ENCODE measurements around the gene GARNL3. TPM values are rescaled to one million over a fixed set of nuclear protein-coding genes. Genes with fewer than 3 reads are reported as not detected.

GARNL3 gene
- total RNA-seq, 4 donors from 2014 or later, result 9.3 to 20.9 (median 14.7) TPM

DNA sequence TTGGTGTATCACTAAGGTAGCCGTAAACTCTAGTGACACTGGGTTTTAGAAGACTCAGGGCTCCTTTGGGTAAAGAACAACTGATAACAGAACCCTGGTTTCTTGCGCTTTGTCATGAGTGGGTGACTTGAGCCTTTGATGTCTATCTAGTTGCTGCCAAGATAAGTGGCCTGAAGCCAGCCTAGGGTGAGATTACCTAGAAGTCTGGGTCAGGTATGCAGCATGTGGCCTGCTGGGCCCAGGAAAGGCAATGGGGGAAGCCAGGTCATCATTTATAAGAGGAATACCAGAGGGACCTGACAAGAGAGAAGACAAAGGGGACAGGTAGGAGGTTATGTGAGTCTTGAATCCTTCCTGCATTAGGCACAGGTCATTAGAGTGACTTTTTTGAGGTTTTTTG is 23.2 kb upstream of the GARNL3 start:
- TF ChIP-seq, protein P1, sequence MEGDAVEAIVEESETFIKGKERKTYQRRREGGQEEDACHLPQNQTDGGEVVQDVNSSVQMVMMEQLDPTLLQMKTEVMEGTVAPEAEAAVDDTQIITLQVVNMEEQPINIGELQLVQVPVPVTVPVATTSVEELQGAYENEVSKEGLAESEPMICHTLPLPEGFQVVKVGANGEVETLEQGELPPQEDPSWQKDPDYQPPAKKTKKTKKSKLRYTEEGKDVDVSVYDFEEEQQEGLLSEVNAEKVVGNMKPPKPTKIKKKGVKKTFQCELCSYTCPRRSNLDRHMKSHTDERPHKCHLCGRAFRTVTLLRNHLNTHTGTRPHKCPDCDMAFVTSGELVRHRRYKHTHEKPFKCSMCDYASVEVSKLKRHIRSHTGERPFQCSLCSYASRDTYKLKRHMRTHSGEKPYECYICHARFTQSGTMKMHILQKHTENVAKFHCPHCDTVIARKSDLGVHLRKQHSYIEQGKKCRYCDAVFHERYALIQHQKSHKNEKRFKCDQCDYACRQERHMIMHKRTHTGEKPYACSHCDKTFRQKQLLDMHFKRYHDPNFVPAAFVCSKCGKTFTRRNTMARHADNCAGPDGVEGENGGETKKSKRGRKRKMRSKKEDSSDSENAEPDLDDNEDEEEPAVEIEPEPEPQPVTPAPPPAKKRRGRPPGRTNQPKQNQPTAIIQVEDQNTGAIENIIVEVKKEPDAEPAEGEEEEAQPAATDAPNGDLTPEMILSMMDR (IDR thresholded peaks at IDR 0.05; ENCODE audit: low read depth), result no peak

DNA sequence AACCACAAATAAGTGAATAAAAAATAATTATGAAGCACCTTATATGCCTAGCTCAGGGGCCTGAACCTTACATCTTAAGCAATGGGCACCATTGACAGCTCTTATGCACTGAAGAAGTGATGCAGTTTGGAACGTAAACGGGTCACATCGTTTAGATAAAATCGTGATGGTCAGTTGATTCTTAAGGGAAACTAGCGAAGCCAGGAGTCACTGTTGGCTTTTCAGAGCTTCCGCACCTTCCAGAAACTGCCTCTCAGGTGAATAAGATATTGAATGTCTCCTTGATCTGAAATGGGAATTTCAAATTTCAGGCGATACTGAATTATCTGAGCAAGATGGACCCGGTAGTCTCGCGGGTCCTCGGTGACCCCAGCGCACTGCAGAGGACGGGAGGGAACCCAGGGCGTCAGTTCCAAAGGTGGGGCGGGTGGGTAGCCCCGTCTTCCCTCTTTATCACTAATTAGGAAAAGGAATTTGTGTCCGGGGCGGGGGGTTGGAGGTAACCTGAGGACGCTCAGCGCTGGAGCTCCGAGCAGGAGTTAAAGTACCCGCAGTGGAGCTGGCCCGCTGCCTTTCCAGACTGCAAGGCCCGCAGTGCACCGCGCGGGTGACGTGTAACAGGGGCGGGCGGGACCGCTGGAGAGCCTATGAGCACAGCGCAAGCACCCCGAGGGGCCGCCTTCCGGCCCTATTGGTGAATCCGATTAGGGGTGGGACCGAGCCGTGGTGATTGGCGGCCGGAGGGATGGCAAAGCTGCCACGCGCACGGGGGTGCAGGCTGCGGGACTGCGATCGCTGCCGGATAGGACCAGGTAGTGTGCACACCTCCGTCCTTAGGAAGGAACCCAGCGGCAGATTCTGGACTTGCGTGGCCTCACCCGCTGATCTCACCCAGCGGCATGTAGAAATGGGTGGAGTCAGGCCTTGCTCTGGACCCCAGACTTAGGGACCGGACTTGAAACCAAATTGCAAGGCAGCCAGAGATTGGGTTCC is 19.7 kb upstream of the GARNL3 start:
- TF ChIP-seq, protein P1 (IDR thresholded peaks at IDR 0.05; ENCODE audit: low read depth), result no peak

DNA sequence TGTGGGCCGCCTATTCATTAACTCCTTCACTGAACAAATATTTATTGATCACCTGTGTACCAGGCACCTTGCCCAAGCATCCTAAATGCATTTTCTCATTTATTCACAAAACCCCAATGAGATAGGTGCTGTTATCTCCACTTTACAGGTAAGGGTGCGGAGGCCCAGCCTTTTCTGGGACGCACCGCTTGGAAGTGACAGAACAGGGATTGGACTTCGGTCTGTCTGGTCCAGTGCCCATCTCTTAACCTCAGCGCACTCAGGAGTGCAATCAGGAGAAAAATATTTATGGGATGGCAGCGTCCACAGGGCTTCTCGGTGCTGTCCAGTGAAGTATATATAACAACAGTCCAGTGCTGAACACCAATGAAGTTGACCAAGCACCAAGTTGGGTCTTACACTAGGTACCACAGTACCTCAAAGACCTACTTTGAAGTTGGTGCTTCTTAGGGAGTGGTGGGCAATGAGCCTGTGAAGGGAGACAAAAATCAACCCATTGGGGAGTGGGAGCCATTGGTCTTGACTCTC is 18.9 kb upstream of the GARNL3 start:
- TF ChIP-seq, protein P1 (IDR thresholded peaks at IDR 0.05; ENCODE audit: low read depth), result no peak

DNA sequence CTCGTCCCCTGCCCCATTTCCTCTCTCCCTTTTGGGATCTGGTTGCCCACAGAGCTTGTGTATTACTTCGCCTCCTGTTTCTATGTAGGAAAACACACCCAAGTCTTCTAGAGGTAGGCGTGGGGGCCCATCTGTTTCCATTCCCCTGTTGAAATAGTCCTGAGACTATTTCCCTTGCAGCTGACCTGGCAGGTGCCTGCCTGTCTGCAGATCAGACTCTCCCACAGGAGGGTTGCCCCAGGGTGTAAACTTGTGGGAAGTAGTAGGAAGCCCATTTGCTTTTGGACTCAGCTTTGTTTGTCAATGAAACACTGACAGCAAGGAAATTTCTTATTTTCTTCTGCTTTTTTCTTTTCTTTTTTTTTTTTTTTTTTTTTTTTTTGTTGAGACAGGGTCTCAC is 16.3 kb upstream of the GARNL3 start:
- TF ChIP-seq, protein P1 (IDR thresholded peaks at IDR 0.05; ENCODE audit: low read depth), result no peak

DNA sequence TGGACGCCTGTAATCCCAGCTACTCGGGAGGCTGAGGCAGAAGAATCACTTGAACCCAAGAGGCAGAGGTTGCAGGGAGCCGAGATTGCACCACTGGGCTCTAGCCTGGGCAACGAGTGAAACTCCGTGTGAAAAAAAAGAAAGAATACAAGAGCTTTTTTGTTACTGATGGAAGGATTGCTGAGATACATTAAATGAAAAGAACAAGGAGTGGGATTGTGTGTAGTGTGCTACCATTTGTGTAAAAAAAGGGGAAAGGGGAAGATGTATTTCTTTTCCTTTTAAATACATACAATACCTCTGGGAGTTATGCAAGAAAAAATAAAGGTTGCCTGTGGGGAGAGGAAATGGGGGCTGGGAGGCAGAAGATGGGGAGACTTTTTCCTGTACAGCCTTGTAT is 14.7 kb upstream of the GARNL3 start:
- TF ChIP-seq, protein P1 (IDR thresholded peaks at IDR 0.05; ENCODE audit: low read depth), result no peak

DNA sequence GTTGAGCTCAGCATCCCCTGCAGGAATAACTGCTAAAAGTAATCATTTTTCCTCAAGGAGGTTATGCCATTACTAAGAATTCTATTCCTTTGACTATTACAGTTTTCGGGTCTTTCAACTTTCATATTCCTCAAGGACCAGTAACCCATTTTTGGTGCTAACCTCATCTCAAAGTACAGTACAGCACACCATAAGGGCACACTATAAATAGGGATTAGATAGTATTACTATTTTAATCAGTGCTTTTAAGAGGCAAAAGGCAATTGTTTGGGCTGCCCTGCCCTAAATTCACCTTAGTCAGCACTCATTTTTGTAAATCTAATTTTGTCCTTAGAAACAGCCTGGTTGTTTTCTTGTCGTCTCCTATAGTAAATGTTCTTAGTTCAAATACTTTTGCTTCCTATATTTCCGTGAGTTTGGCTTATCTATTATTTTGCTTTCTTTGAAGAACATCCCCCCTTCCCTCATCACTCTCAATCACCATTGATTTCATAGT is 13.6 kb upstream of the GARNL3 start:
- TF ChIP-seq, protein P1 (IDR thresholded peaks at IDR 0.05; ENCODE audit: low read depth), result no peak
